NB4 (cell line): ENCODE measurements around the gene STARD13.

ENCODE experiments used
- MYC ChIP-seq: IDR thresholded peaks from 2 replicates; pipeline ENCODE4 v1.6.1; 2011; ENCODE audit warnings: low read depth, low read length
- TF ChIP-seq, protein P1 (sequence below): IDR thresholded peaks from one replicate; pipeline ENCODE4 v1.5.1; 2012; ENCODE audit warnings: low read depth, low read length
- TF ChIP-seq, protein P2 (sequence below): IDR thresholded peaks from 2 replicates; pipeline ENCODE4 v1.6.1; 2011; ENCODE audit warnings: low read depth, low read length

DNA sequence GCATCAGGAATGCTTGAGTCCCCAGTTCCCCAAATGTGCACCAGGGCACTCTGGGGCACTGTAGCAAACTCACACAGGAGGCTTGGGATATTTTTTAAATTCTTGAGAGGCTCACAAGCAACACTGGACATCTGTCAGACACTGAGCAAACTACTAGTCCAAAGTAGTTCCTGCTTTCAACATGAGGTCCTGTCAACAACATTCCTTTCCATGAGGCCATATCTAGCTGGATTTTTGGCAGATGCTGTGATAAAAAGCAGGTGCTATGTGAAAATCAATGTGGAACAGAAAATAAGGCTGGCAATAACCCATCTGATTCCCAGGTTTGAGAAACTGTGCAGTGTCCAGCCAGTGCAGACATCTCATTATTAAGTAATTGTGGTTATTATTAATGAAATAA lies 50.5 kb downstream of the STARD13 start:
- TF ChIP-seq, protein P1, sequence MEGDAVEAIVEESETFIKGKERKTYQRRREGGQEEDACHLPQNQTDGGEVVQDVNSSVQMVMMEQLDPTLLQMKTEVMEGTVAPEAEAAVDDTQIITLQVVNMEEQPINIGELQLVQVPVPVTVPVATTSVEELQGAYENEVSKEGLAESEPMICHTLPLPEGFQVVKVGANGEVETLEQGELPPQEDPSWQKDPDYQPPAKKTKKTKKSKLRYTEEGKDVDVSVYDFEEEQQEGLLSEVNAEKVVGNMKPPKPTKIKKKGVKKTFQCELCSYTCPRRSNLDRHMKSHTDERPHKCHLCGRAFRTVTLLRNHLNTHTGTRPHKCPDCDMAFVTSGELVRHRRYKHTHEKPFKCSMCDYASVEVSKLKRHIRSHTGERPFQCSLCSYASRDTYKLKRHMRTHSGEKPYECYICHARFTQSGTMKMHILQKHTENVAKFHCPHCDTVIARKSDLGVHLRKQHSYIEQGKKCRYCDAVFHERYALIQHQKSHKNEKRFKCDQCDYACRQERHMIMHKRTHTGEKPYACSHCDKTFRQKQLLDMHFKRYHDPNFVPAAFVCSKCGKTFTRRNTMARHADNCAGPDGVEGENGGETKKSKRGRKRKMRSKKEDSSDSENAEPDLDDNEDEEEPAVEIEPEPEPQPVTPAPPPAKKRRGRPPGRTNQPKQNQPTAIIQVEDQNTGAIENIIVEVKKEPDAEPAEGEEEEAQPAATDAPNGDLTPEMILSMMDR: no peak
- no peak for TF ChIP-seq MYC
- TF ChIP-seq, protein P2, sequence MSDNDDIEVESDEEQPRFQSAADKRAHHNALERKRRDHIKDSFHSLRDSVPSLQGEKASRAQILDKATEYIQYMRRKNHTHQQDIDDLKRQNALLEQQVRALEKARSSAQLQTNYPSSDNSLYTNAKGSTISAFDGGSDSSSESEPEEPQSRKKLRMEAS: no peak
